Mesothelial cell of epicardium (in vitro differentiated cells): Measurements from ENCODE around the gene METTL13. TPM values are rescaled to one million over a fixed set of nuclear protein-coding genes. Genes with fewer than 3 reads are reported as not detected.

Experiments
- DNase-seq, 2 experiments: peaks; one replicate each; pipeline ENCODE4 v3.0.0; 2021; ENCODE audit warnings: low spot score in 2 of 2; ENCODE audit not compliant: unreplicated experiment in 2 of 2
- H3K27ac Mint-ChIP-seq: 2 replicates; pipeline ENCODE4 v1.8.0; 2021; ENCODE audit warnings: mixed read lengths
- H3K27me3 Mint-ChIP-seq: 2 replicates; pipeline ENCODE4 v1.8.0; 2021; ENCODE audit warnings: low read depth, mixed read lengths
- H3K36me3 Mint-ChIP-seq: 2 replicates; pipeline ENCODE4 v1.8.0; 2021; ENCODE audit warnings: mixed read lengths
- H3K4me1 Mint-ChIP-seq: 2 replicates; pipeline ENCODE4 v1.8.0; 2021; ENCODE audit warnings: mixed read lengths
- H3K4me3 Mint-ChIP-seq: 2 replicates; pipeline ENCODE4 v1.8.0; 2021; ENCODE audit warnings: mild to moderate bottlenecking, moderate library complexity, mixed read lengths
- H3K9me3 Mint-ChIP-seq: 2 replicates; pipeline ENCODE4 v1.8.0; 2021; ENCODE audit warnings: mixed read lengths
- total RNA-seq: library from RNA; stranded (reverse); gene quantifications from 3 replicates; pipeline ENCODE4 v1.2.1, GENCODE V29; 2021
- TF ChIP-seq, protein P1 (sequence below): fragments of 200-600 bp; sonication (generic); IDR thresholded peaks from one replicate; pipeline ENCODE4 v1.5.0; 2021; ENCODE audit warnings: antibody characterized with exemption; ENCODE audit not compliant: unreplicated experiment

The METTL13 gene
- total RNA-seq, 1 donor from 2014 or later = 27.4 TPM

DNA sequence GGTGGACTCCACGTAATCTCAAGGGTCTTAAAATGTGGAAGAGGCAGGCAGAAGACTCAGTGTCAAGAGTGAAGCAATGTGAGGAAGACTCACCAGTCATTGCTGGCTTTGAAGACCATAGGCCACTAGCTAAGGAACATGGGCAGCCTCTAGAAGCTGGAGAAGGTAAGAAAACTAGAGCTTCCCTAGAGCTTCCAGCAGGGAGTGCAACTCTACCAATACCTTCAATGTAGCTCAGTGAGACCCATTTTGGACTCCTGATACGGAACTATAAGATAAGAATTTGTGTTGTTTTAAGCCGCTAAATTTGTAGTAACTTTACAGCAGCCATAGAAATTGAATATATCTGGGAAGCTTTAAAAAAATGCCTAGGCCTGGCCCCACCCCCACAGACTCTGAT is 18.9 kb downstream of the METTL13 start:
- Mint-ChIP-seq H3K4me1 (peaks cover 39% of the 10 kb centered on the region), H3K4me3 (no peak overlapping the region), H3K36me3 (peaks cover 14% of the 10 kb centered on the region), H3K27me3 (no peaks in the 10 kb centered on the region), H3K27ac (no peak overlapping the region), H3K9me3 (no peaks in the 10 kb centered on the region)
- DNase-seq = no peak
- TF ChIP-seq, protein P1, sequence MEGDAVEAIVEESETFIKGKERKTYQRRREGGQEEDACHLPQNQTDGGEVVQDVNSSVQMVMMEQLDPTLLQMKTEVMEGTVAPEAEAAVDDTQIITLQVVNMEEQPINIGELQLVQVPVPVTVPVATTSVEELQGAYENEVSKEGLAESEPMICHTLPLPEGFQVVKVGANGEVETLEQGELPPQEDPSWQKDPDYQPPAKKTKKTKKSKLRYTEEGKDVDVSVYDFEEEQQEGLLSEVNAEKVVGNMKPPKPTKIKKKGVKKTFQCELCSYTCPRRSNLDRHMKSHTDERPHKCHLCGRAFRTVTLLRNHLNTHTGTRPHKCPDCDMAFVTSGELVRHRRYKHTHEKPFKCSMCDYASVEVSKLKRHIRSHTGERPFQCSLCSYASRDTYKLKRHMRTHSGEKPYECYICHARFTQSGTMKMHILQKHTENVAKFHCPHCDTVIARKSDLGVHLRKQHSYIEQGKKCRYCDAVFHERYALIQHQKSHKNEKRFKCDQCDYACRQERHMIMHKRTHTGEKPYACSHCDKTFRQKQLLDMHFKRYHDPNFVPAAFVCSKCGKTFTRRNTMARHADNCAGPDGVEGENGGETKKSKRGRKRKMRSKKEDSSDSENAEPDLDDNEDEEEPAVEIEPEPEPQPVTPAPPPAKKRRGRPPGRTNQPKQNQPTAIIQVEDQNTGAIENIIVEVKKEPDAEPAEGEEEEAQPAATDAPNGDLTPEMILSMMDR = no peak

GRCh38 chr1:171800851-171801250 is 19.4 kb downstream of the METTL13 start:
- no peaks in the 10 kb centered on the region for H3K27me3 Mint-ChIP-seq
- no peak overlapping the region for H3K27ac Mint-ChIP-seq
- H3K9me3 Mint-ChIP-seq = no peaks in the 10 kb centered on the region
- peaks cover 39% of the 10 kb centered on the region for H3K4me1 Mint-ChIP-seq
- no peak for DNase-seq
- peaks cover 10% of the 10 kb centered on the region for H3K36me3 Mint-ChIP-seq
- TF ChIP-seq, protein P1 = no peak
- H3K4me3 Mint-ChIP-seq = no peak overlapping the region

DNA sequence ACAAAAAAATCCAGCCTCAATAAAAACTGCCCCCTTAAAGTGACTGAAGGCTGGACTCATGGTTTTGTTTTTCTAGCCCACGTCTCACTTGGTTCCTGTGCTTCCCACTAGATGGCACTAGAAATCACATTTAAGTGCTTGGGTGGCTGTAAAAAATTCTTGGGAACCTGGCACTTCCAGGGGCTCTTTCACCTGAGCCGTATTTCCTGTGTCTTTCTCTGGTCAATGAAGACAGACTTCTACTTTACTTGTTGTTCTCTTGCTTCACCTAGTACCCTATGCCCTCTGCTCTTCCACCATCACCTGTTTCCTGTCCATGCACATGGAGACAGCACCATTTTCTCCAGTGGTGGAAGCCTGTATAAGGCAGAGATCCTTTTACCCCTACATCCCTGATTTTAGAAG is 20.0 kb downstream of the METTL13 start:
- TF ChIP-seq, protein P1 = peak; percentile 64
- DNase-seq = no peak
- H3K27me3 Mint-ChIP-seq = no peaks in the 10 kb centered on the region
- H3K36me3 Mint-ChIP-seq = peaks cover 5% of the 10 kb centered on the region
- H3K9me3 Mint-ChIP-seq = no peaks in the 10 kb centered on the region
- no peak overlapping the region for H3K27ac Mint-ChIP-seq
- H3K4me3 Mint-ChIP-seq = no peak overlapping the region
- H3K4me1 Mint-ChIP-seq = peaks cover 39% of the 10 kb centered on the region

DNA sequence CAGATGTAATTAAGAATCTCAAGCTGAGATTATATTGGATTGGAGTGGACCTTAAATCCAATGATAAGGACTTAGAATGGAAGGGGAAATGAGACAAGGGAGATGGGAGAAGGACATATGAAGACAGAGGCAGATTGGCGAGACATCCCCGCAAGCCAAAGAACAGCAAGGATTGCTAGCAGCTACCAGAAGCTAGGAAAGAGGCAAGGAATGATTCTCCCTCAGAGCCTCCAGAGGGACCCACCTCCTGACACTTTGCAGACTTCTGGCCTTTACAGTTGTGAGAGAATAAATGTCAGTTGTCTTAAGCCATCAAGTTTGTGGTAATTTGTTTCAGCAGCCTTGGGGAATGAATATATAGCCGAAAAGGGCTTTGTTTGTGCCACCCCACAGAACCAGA is 20.7 kb downstream of the METTL13 start:
- no peak for DNase-seq
- no peaks in the 10 kb centered on the region for H3K27me3 Mint-ChIP-seq
- H3K4me1 Mint-ChIP-seq = peaks cover 34% of the 10 kb centered on the region
- no peaks in the 10 kb centered on the region for H3K36me3 Mint-ChIP-seq
- no peaks in the 10 kb centered on the region for H3K9me3 Mint-ChIP-seq
- TF ChIP-seq, protein P1 = no peak
- H3K4me3 Mint-ChIP-seq = no peak overlapping the region
- H3K27ac Mint-ChIP-seq = no peak overlapping the region

DNA sequence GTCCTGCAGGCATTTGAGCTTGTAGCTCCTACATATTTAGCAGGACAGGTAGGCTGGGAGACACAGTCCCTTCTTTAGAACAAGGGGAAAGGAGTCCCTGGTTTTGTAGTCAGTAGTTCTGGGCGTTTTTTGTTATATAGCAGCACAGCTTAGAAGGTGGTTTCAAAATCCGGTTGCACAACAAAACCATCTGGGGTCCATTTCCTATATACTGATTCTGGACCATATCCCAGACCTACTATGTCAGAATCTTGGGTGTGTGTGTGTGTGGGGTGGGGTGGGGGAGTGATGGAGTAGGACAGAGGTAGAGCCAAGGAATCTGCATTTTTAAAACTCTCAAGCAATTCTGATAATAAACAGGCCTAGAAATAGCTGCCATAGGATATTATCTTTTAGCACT is 21.6 kb downstream of the METTL13 start:
- no peaks in the 10 kb centered on the region for H3K9me3 Mint-ChIP-seq
- TF ChIP-seq, protein P1 = no peak
- peaks cover 27% of the 10 kb centered on the region for H3K4me1 Mint-ChIP-seq
- H3K4me3 Mint-ChIP-seq = no peak overlapping the region
- no peaks in the 10 kb centered on the region for H3K27me3 Mint-ChIP-seq
- H3K36me3 Mint-ChIP-seq = no peaks in the 10 kb centered on the region
- no peak overlapping the region for H3K27ac Mint-ChIP-seq
- DNase-seq = no peak

DNA sequence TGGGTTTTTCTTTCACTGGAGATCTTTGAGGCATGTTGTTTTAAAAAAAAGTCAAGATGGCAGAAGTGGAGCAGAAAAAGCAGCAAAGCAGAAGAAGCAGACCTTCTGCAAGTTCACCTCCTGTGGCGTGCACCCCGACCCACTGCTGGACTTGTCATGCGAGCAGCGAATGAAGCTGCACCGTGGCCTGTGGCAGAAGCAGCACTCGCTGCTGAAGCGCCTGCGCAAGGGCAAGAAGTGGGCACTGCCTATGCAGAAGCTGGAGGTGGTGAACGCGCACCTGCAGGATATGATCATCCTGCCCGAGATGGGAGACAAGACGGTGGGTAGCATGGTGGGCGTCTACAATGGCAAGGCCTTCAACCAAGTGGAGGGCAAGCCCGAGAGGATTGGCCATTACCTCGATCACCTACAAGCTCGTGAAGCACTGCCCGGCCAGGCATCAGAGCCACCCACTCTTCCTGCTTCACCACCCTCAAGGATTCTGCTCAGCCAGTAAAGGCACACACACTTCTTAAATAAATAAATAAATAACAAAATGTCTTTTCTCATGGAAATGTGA is 22.1 kb downstream of the METTL13 start:
- Mint-ChIP-seq H3K27ac (no peak overlapping the region), H3K4me1 (peaks cover 22% of the 10 kb centered on the region), H3K36me3 (no peaks in the 10 kb centered on the region), H3K27me3 (no peaks in the 10 kb centered on the region), H3K4me3 (no peak overlapping the region), H3K9me3 (no peaks in the 10 kb centered on the region)
- no peak for DNase-seq
- TF ChIP-seq, protein P1 = no peak
